Putamen (tissue), 1 donor: Measurements from ENCODE around the gene SSBP4.
"Not testable (repeated sequence)": the region's sequence is repeated elsewhere in the genome, so short reads cannot be mapped to it uniquely, and the experiment has no call there.

ENCODE experiments used
- DNase-seq: peaks from one replicate; pipeline ENCODE4 v3.0.0-alpha.2; 2016; ENCODE audit warnings: low spot score

The SSBP4 gene

GRCh38 chr19:18419195-18419698 lies at the start of gene SSBP4:
SSBP4 (plus strand) TSS chr19:18419398; CDS start chr19:18419649, 251 bp downstream.
- peak; percentile 70 for DNase-seq

- DNase-seq = no peak
Observed at GRCh38 chr19:18373407-18373891, 45.7 kb upstream of the SSBP4 start.

- DNase-seq = peak; percentile 72
Observed at GRCh38 chr19:18373892-18374629, 45.1 kb upstream of the SSBP4 start.

- DNase-seq = no peak
Observed at GRCh38 chr19:18377026-18377425, 42.2 kb upstream of the SSBP4 start.

- no peak for DNase-seq
Observed at GRCh38 chr19:18379803-18380747, 39.1 kb upstream of the SSBP4 start.

- DNase-seq = no peak
Observed at GRCh38 chr19:18380843-18381242, 38.4 kb upstream of the SSBP4 start.

GRCh38 chr19:18383622-18384021 lies 35.6 kb upstream of the SSBP4 start:
- DNase-seq = not testable (repeated sequence)

GRCh38 chr19:18384775-18385174 lies 34.4 kb upstream of the SSBP4 start:
- no peak for DNase-seq

GRCh38 chr19:18385359-18385674 lies 33.9 kb upstream of the SSBP4 start:
- no peak for DNase-seq

GRCh38 chr19:18385675-18386542 lies 33.3 kb upstream of the SSBP4 start, which contains the start of gene GDF15:
GDF15 (plus strand) TSS chr19:18386158; CDS start chr19:18386190, 32 bp downstream.
- no peak for DNase-seq

- no peak for DNase-seq
Observed at GRCh38 chr19:18386543-18387271, 32.5 kb upstream of the SSBP4 start.

GRCh38 chr19:18388100-18388959 lies 30.9 kb upstream of the SSBP4 start:
- DNase-seq = peak; percentile 44

- no peak for DNase-seq
Observed at GRCh38 chr19:18388960-18389725, 30.1 kb upstream of the SSBP4 start.

GRCh38 chr19:18389726-18390064 lies 29.5 kb upstream of the SSBP4 start:
- no peak for DNase-seq

- DNase-seq = no peak
Observed at GRCh38 chr19:18390065-18390907, 28.9 kb upstream of the SSBP4 start.

GRCh38 chr19:18391509-18392075 lies 27.6 kb upstream of the SSBP4 start:
- DNase-seq = no peak

- no peak for DNase-seq
Observed at GRCh38 chr19:18392417-18392816, 26.8 kb upstream of the SSBP4 start.

- DNase-seq = no peak
Observed at GRCh38 chr19:18392926-18393325, 26.3 kb upstream of the SSBP4 start.
